GM12878 (cell line): ENCODE results near the gene MUSTN1. TPM values are rescaled to one million over a fixed set of nuclear protein-coding genes. Genes with fewer than 3 reads are reported as not detected.

ENCODE experiments used
- ATAC-seq: fragments of 200-7000 bp; cut with Tn5 transposase; 3 replicates; pipeline ENCODE4 v1.9.1; 2020; ENCODE audit warnings: mild to moderate bottlenecking, moderate library complexity
- BruUV-seq: library from RNA; stranded (reverse); fragments of 400-500 nt; replicated peaks from 2 replicates; lab custom pipeline; 2021; lab: Mats Ljungman, UMichigan
- CTCF ChIA-PET: fragments of 300-600 bp; sonication (Branson Sonifier 250); formaldehyde crosslinking; extraction: SDS; loops from one replicate; lab custom pipeline; 2021; ENCODE audit warnings: inconsistent platforms; lab: Yijun Ruan, JAX
- POLR2A ChIA-PET: fragments of 350-600 bp; formaldehyde crosslinking; extraction: SDS; loops from one replicate; lab custom pipeline; 2021; ENCODE audit warnings: inconsistent platforms; lab: Charles Lee
- RAD21 ChIA-PET: fragments of 300-600 bp; sonication (Branson Sonifier 250); formaldehyde crosslinking; loops from one replicate; lab custom pipeline; 2023; ENCODE audit warnings: antibody characterized with exemption; ENCODE audit not compliant: unreplicated experiment; lab: Charles Lee
- SMC1A ChIA-PET: fragments of 300-600 bp; sonication (Branson Sonifier 250); formaldehyde crosslinking; loops from one replicate; lab custom pipeline; 2023; ENCODE audit not compliant: unreplicated experiment, uncharacterized antibody; lab: Charles Lee
- DNase-seq: peaks from one replicate; pipeline ENCODE4 v3.0.0-alpha.2; 2011; ENCODE audit warnings: low read depth, low spot score
- FAIRE-seq: peaks from 3 replicates; lab custom pipeline; 2011; peaks lifted over from hg19 to GRCh38; lab: Jason Lieb, UNC
- H2AFZ ChIP-seq: 2 replicates; pipeline ENCODE4 v1.6.0; 2011; ENCODE audit warnings: low read depth, low read length, control low read depth; ENCODE audit not compliant: control insufficient read depth
- H3K27ac ChIP-seq: 2 replicates; pipeline ENCODE4 v1.5.1; 2011; ENCODE audit warnings: control low read depth; ENCODE audit not compliant: control insufficient read depth, insufficient read depth
- H3K27me3 ChIP-seq, 2 experiments: replicated peaks in 1 of 2; 2 replicates each; pipeline versions ENCODE4 v1.6.0 to v1.6.1; 2011; ENCODE audit warnings: low read length in 1 of 2; ENCODE audit not compliant: control insufficient read depth in 2 of 2, insufficient read depth in 2 of 2
- H3K36me3 ChIP-seq, 2 experiments: 2 replicates each; pipeline ENCODE4 v1.5.1; 2011; ENCODE audit warnings: low read length in 1 of 2; ENCODE audit not compliant: control insufficient read depth in 2 of 2, insufficient read depth in 2 of 2
- H3K4me1 ChIP-seq: 2 replicates; pipeline ENCODE4 v1.6.1; 2011; ENCODE audit warnings: mild to moderate bottlenecking, low read length, moderate library complexity, mixed read lengths; ENCODE audit not compliant: control insufficient read depth, insufficient read depth
- H3K4me2 ChIP-seq: 2 replicates; pipeline ENCODE4 v1.6.0; 2011; ENCODE audit warnings: control low read depth; ENCODE audit not compliant: control insufficient read depth, insufficient read depth
- H3K4me3 ChIP-seq: fragments of 200-600 bp; sonication (generic); 2 replicates; pipeline ENCODE4 v1.5.1; 2016
- H3K79me2 ChIP-seq: 2 replicates; pipeline ENCODE4 v1.6.0; 2011; ENCODE audit warnings: low read length; ENCODE audit not compliant: control insufficient read depth, insufficient read depth
- H3K9ac ChIP-seq: 2 replicates; pipeline ENCODE4 v1.8.0; 2011; ENCODE audit warnings: low read length, control low read depth, mixed read lengths; ENCODE audit not compliant: control insufficient read depth, insufficient read depth
- H3K9me3 ChIP-seq: replicated peaks from 3 replicates; pipeline ENCODE4 v1.5.1; 2011; ENCODE audit warnings: mild to moderate bottlenecking, low read length; ENCODE audit not compliant: control insufficient read depth, insufficient read depth
- H4K20me1 ChIP-seq: 2 replicates; pipeline ENCODE4 v1.6.0; 2011; ENCODE audit not compliant: control insufficient read depth, insufficient read depth
- CBX3 ChIP-seq: fragments of 200-600 bp; sonication (generic); IDR thresholded peaks from 2 replicates; pipeline ENCODE4 v1.6.1; 2016; ENCODE audit warnings: low read depth, borderline replicate concordance
- CREM ChIP-seq: IDR thresholded peaks from 2 replicates; pipeline ENCODE4 v1.6.1; 2014; ENCODE audit warnings: antibody characterized with exemption, low read depth
- FOS ChIP-seq: IDR thresholded peaks from 3 replicates; pipeline ENCODE4 v1.6.1; 2011; ENCODE audit warnings: borderline replicate concordance; ENCODE audit not compliant: insufficient read length; ENCODE audit errors: extremely low read depth
- HDAC6 ChIP-seq: fragments of 200-600 bp; sonication (generic); IDR thresholded peaks from one replicate; pipeline ENCODE4 v1.8.0; 2017; ENCODE audit warnings: antibody characterized with exemption; ENCODE audit not compliant: unreplicated experiment
- HSF1 ChIP-seq: fragments of 150-350 bp; IDR thresholded peaks from 2 replicates; pipeline ENCODE4 v1.6.1; 2014; ENCODE audit warnings: mild to moderate bottlenecking, low read depth, low read length
- MEF2A ChIP-seq: IDR thresholded peaks from 2 replicates; pipeline ENCODE4 v1.6.1; 2011; ENCODE audit warnings: low read depth, mild to moderate bottlenecking, low read length, moderate library complexity; ENCODE audit not compliant: insufficient read depth
- MXI1 ChIP-seq: fragments of 150-350 bp; IDR thresholded peaks from 2 replicates; pipeline ENCODE4 v1.6.1; 2011; ENCODE audit warnings: low read depth, mild to moderate bottlenecking, inconsistent platforms, low read length, improper control_type of control experiment
- NFIC ChIP-seq: IDR thresholded peaks from 2 replicates; pipeline ENCODE4 v1.6.1; 2012; ENCODE audit warnings: low read depth, mild to moderate bottlenecking, inconsistent platforms, low read length, moderate library complexity
- NR2F1 ChIP-seq: fragments of 450-650 bp; conservative IDR thresholded peaks from 2 replicates; pipeline ENCODE4 v1.6.1; 2017; ENCODE audit warnings: mild to moderate bottlenecking
- PKNOX1 ChIP-seq: fragments of 450-650 bp; IDR thresholded peaks from 2 replicates; pipeline ENCODE4 v1.6.1; 2016; ENCODE audit warnings: mild to moderate bottlenecking
- STAT3 ChIP-seq: IDR thresholded peaks from 2 replicates; pipeline ENCODE4 v1.6.1; 2011; ENCODE audit warnings: low read depth, low read length, improper control_type of control experiment
- TBL1XR1 ChIP-seq: IDR thresholded peaks from 2 replicates; pipeline ENCODE4 v1.6.1; 2012; ENCODE audit warnings: low read depth, low read length, improper control_type of control experiment
- ZBTB33 ChIP-seq: fragments of 450-650 bp; IDR thresholded peaks from 2 replicates; pipeline ENCODE4 v1.6.1; 2017; ENCODE audit warnings: mild to moderate bottlenecking
- ZBTB40 ChIP-seq: fragments of 450-650 bp; IDR thresholded peaks from 2 replicates; pipeline ENCODE4 v1.6.1; 2016; ENCODE audit warnings: mild to moderate bottlenecking, moderate library complexity, borderline replicate concordance
- WGBS: methylation state at CpG from one replicate; pipeline ENCODE4 v1.1.6; 2016; ENCODE audit warnings: low lambda C conversion rate; ENCODE audit not compliant: insufficient replicate concordance, insufficient coverage; ENCODE audit errors: missing lambda C conversion rate; 5-methylcytosine and 5-hydroxymethylcytosine counted together
- in situ Hi-C: fragments of 300-500 bp; cut with MboI; formaldehyde crosslinking; loops from 9 replicates; pipeline ENCODE4 v1.14.3; 2018; ENCODE audit warnings: mixed read lengths
- intact Hi-C: fragments of 100-400 bp; cut with micrococcal nuclease; formaldehyde crosslinking; loops from one replicate; pipeline ENCODE4 v1.14.2; 2022; ENCODE audit not compliant: unreplicated experiment
- polyA plus RNA-seq, 11 experiments: library from polyadenylated mRNA; depleted of rRNA in 4 of 11; unstranded in 6 of 11; stranded (reverse) in 5 of 11; fragments of >200 nt; fragmentation: Nextera tagmentation in 4 of 11; fragmentation: Illumina TruSeq in 1 of 11; extraction: Ambion mirVana in 4 of 11; extraction: Trizol in 1 of 11; gene quantifications; 1 replicate in 1 of 11; 2 replicates in 10 of 11; pipeline versions ENCODE4 v1.2.1 to v1.2.3, GENCODE V29; 2011 to 2016; ENCODE audit warnings: inconsistent platforms in 2 of 11, missing spikeins in 2 of 11, low read depth in 1 of 11
- total RNA-seq, 4 experiments: library from RNA; depleted of rRNA in 3 of 4; stranded (reverse); fragments of >200 nt in 3 of 4; fragmentation: Illumina TruSeq in 1 of 4; extraction: Trizol in 1 of 4; gene quantifications; 2 replicates each; pipeline versions ENCODE4 v1.2.1 to v1.2.3, GENCODE V29; 2013 to 2021

The MUSTN1 gene
- total and polyA plus RNA-seq, 10 of the 15 experiments (the other 5 are each of a cell fraction or from before 2014, with no cell fraction given) = 0.35 to 4.5 (median 1.2) TPM; not detected in 2

GRCh38 chr3:52873433-52874159 is 38.8 kb upstream of the MUSTN1 start:
- in situ Hi-C loops = no loop called here
- H3K27me3 ChIP-seq = no peaks in the 10 kb centered on the region
- no TSS peak for BruUV-seq
- intact Hi-C loops = no loop called here
- RAD21 ChIA-PET = interaction anchor here (0.9 to 1.6 kb wide), 3 partner anchors 20 to 113 kb away, joined by 3 read pairs; no protein-coding TSS in a partner anchor
- no peak overlapping the region for H2AFZ ChIP-seq
- no peak overlapping the region for H3K4me2 ChIP-seq
- H3K4me3 ChIP-seq = no peak overlapping the region
- CTCF ChIA-PET = interaction anchor here (1.2 to 2.5 kb wide), 2 partner anchors 20 to 28 kb away, joined by 5 to 16 read pairs; no protein-coding TSS in a partner anchor
- peaks cover 1 to 2% of the 10 kb centered on the region in 2 experiments; a peak in 2 of 4 replicates for H3K36me3 ChIP-seq
- no peak for TF ChIP-seq PKNOX1
- no peak for TF ChIP-seq HSF1
- no peak for TF ChIP-seq MEF2A
- no peak for TF ChIP-seq HDAC6
- TF ChIP-seq STAT3 = no peak
- TF ChIP-seq ZBTB40 = no peak
- no peak for TF ChIP-seq NFIC
- TF ChIP-seq CBX3 = no peak
- no peak for TF ChIP-seq FOS
- TF ChIP-seq NR2F1 = no peak
- no peak for TF ChIP-seq MXI1
- no peak for TF ChIP-seq TBL1XR1
- TF ChIP-seq CREM = no peak
- TF ChIP-seq ZBTB33 = no peak
- 85% methylated on average over 8 of the region's 8 CpGs for WGBS
- H3K79me2 ChIP-seq = peaks cover 2% of the 10 kb centered on the region; the same call in 1 of the 2 replicates
- H3K27ac ChIP-seq = no peak overlapping the region
- no peak overlapping the region for H3K9ac ChIP-seq
- H3K9me3 ChIP-seq = no peaks in the 10 kb centered on the region
- H3K4me1 ChIP-seq = peaks cover 7% of the 10 kb centered on the region; the same call in 1 of the 2 replicates
- FAIRE-seq = no peak
- no peak for ATAC-seq
- H4K20me1 ChIP-seq = no peaks in the 10 kb centered on the region
- DNase-seq = no peak
- POLR2A ChIA-PET = interaction anchor here (0.6 kb wide), 1 partner anchor 142 kb away, joined by 3 read pairs; no protein-coding TSS in a partner anchor
- SMC1A ChIA-PET = interaction anchor here (1.1 to 1.9 kb wide), 4 partner anchors 19 to 198 kb away, joined by 4 to 15 read pairs (median 5); partner anchors contain the start of gene STIMATE
